HCT116 (cell line): ENCODE results near the gene VSIG4. TPM values are rescaled to one million over a fixed set of nuclear protein-coding genes. Genes with fewer than 3 reads are reported as not detected.

ENCODE experiments used
- ATAC-seq: fragments of 200-7000 bp; cut with Tn5 transposase; 2 replicates; pipeline ENCODE4 v1.9.1; 2020; ENCODE audit warnings: mild to moderate bottlenecking, moderate library complexity
- BruUV-seq: library from RNA; stranded (reverse); fragments of 400-500 nt; replicated peaks from 2 replicates; lab custom pipeline; 2021; lab: Mats Ljungman, UMichigan
- CTCF ChIA-PET: fragments of 300-600 bp; sonication (Branson Sonifier 250); formaldehyde crosslinking; loops from one replicate; lab custom pipeline; 2021; ENCODE audit warnings: antibody characterized with exemption; lab: Charles Lee
- POLR2A ChIA-PET: fragments of 300-600, 350-600 bp; sonication (Branson Sonifier 250); formaldehyde crosslinking; loops from one replicate; lab custom pipeline; 2021; ENCODE audit warnings: antibody characterized with exemption; lab: Charles Lee
- RAD21 ChIA-PET, 2 experiments: fragments of 300-600 bp; sonication (Branson Sonifier 250); formaldehyde crosslinking; loops; one replicate each; lab custom pipeline; 2023; ENCODE audit warnings: low total read pairs in 2 of 2; ENCODE audit not compliant: uncharacterized antibody in 2 of 2, unreplicated experiment in 2 of 2, low non-redundant PET in 1 of 2; lab: Charles Lee
- DNase-seq: peaks from one replicate; pipeline ENCODE4 v3.0.0-alpha.2; 2010; ENCODE audit warnings: low read depth, low spot score
- H2AFZ ChIP-seq: fragments of 200-600 bp; shearing (Covaris generic), sonication (generic); 2 replicates; pipeline ENCODE4 v1.6.1; 2017; ENCODE audit warnings: low read depth, mixed run types, mixed read lengths, antibody characterized with exemption, low read length; ENCODE audit not compliant: poor library complexity, severe bottlenecking
- H3K27ac ChIP-seq: 2 replicates; pipeline ENCODE4 v1.5.1; 2012; ENCODE audit warnings: low read depth, low read length
- H3K27me3 ChIP-seq: fragments of 200-600 bp; sonication (generic); 2 replicates; pipeline ENCODE4 v1.6.1; 2016; ENCODE audit warnings: mixed run types, low read length, mixed read lengths; ENCODE audit not compliant: insufficient read depth
- H3K36me3 ChIP-seq, 2 experiments: fragments of 200-500 bp in 1 of 2; fragments of 200-600 bp in 1 of 2; sonication (Bioruptor generic) in 1 of 2; sonication (generic) in 1 of 2; 2 replicates each; pipeline versions ENCODE4 v1.5.1 to v1.6.1; 2014 to 2016; ENCODE audit warnings: low read length in 2 of 2, inconsistent platforms in 1 of 2, mixed read lengths in 1 of 2, mixed run types in 1 of 2; ENCODE audit not compliant: insufficient read depth in 2 of 2, control insufficient read depth in 1 of 2
- H3K4me1 ChIP-seq, 2 experiments: fragments of 200-600 bp in 1 of 2; sonication (generic) in 1 of 2; 2 replicates each; pipeline versions ENCODE4 v1.5.1 to v1.6.1; 2012 to 2017; ENCODE audit warnings: low read length in 2 of 2, inconsistent platforms in 1 of 2, mild to moderate bottlenecking in 1 of 2, mixed read lengths in 1 of 2, mixed run types in 1 of 2, moderate library complexity in 1 of 2; ENCODE audit not compliant: insufficient read depth in 2 of 2, control insufficient read depth in 1 of 2
- H3K4me2 ChIP-seq: fragments of 200-600 bp; sonication (generic); 2 replicates; pipeline ENCODE4 v1.6.1; 2017; ENCODE audit warnings: mixed run types, low read length, mixed read lengths
- H3K4me3 ChIP-seq, 2 experiments: fragments of 200-600 bp in 1 of 2; sonication (generic) in 1 of 2; replicated peaks in 1 of 2; 2 replicates each; pipeline ENCODE4 v1.5.1; 2011 to 2016; ENCODE audit warnings: low read length in 2 of 2, control low read depth in 1 of 2, low read depth in 1 of 2, mild to moderate bottlenecking in 1 of 2, mixed read lengths in 1 of 2, mixed run types in 1 of 2
- H3K79me2 ChIP-seq: fragments of 200-600 bp; sonication (generic); 2 replicates; pipeline ENCODE4 v1.6.1; 2017; ENCODE audit warnings: mild to moderate bottlenecking, mixed run types, low read length, moderate library complexity, mixed read lengths; ENCODE audit not compliant: insufficient read depth
- H3K9ac ChIP-seq: fragments of 200-600 bp; sonication (generic); 2 replicates; pipeline ENCODE4 v1.6.1; 2016; ENCODE audit warnings: low read length, mixed read lengths
- H3K9me2 ChIP-seq: fragments of 200-600 bp; sonication (generic), shearing (Covaris generic); 2 replicates; pipeline ENCODE4 v1.6.1; 2017; ENCODE audit warnings: mixed run types, mild to moderate bottlenecking, moderate library complexity; ENCODE audit not compliant: insufficient read depth
- H3K9me3 ChIP-seq, 2 experiments: fragments of 200-500 bp in 1 of 2; fragments of 200-600 bp in 1 of 2; sonication (Bioruptor generic) in 1 of 2; sonication (generic) in 1 of 2; 2 replicates each; pipeline ENCODE4 v1.6.1; 2014 to 2017; ENCODE audit warnings: low read length in 2 of 2, mixed read lengths in 2 of 2, inconsistent platforms in 1 of 2, low read depth in 1 of 2, mild to moderate bottlenecking in 1 of 2, mixed run types in 1 of 2, moderate library complexity in 1 of 2; ENCODE audit not compliant: control insufficient read depth in 1 of 2, insufficient read depth in 1 of 2
- H4K20me1 ChIP-seq: fragments of 200-600 bp; sonication (generic), shearing (Covaris generic); 2 replicates; pipeline ENCODE4 v1.6.1; 2017; ENCODE audit warnings: mixed run types, mild to moderate bottlenecking, moderate library complexity; ENCODE audit not compliant: insufficient read depth
- CBX3 ChIP-seq: IDR thresholded peaks from 2 replicates; pipeline ENCODE4 v1.6.1; 2012; ENCODE audit warnings: low read depth
- CEBPB ChIP-seq: IDR thresholded peaks from 2 replicates; pipeline ENCODE4 v1.6.1; 2012; ENCODE audit warnings: low read depth
- EGR1 ChIP-seq: IDR thresholded peaks from 2 replicates; pipeline ENCODE4 v1.6.1; 2012; ENCODE audit warnings: low read depth
- FOSL1 ChIP-seq: IDR thresholded peaks from 2 replicates; pipeline ENCODE4 v1.6.1; 2012; ENCODE audit warnings: low read depth
- JUND ChIP-seq: IDR thresholded peaks from 2 replicates; pipeline ENCODE4 v1.6.1; 2012
- POLR2A ChIP-seq: IDR thresholded peaks from 2 replicates; pipeline ENCODE4 v1.7.0; 2011; ENCODE audit warnings: borderline replicate concordance; ENCODE audit not compliant: insufficient read depth, insufficient read length; ENCODE audit errors: extremely low read depth
- POLR2AphosphoS5 ChIP-seq: IDR thresholded peaks from 2 replicates; pipeline ENCODE4 v1.6.1; 2011; ENCODE audit warnings: mild to moderate bottlenecking, low read depth, low read length, moderate library complexity
- RAD21 ChIP-seq: IDR thresholded peaks from 2 replicates; pipeline ENCODE4 v1.6.1; 2012; ENCODE audit warnings: low read depth, mild to moderate bottlenecking
- REST ChIP-seq: IDR thresholded peaks from 2 replicates; pipeline ENCODE4 v1.6.1; 2012; ENCODE audit warnings: low read depth
- SIN3A ChIP-seq: IDR thresholded peaks from 2 replicates; pipeline ENCODE4 v1.6.1; 2012; ENCODE audit warnings: low read depth
- SP1 ChIP-seq: IDR thresholded peaks from 2 replicates; pipeline ENCODE4 v1.6.1; 2012; ENCODE audit warnings: low read depth
- SRF ChIP-seq: IDR thresholded peaks from 2 replicates; pipeline ENCODE4 v1.6.1; 2012; ENCODE audit warnings: low read depth
- TCF7L2 ChIP-seq: IDR thresholded peaks from 2 replicates; pipeline ENCODE4 v1.7.0; 2011; ENCODE audit warnings: borderline replicate concordance, inconsistent platforms; ENCODE audit not compliant: insufficient read depth, insufficient read length; ENCODE audit errors: extremely low read depth
- YY1 ChIP-seq: IDR thresholded peaks from 2 replicates; pipeline ENCODE4 v1.6.1; 2011; ENCODE audit warnings: low read length, low read depth, moderate library complexity, mild to moderate bottlenecking; ENCODE audit not compliant: insufficient replicate concordance; ENCODE audit errors: extremely low read depth
- ZFX ChIP-seq: fragments of 450-650 bp; IDR thresholded peaks from 2 replicates; pipeline ENCODE4 v1.6.1; 2017
- ZNF274 ChIP-seq: fragments of 200-500 bp; sonication (Bioruptor generic); IDR thresholded peaks from 2 replicates; pipeline ENCODE4 v1.6.1; 2014; ENCODE audit warnings: mild to moderate bottlenecking, low read depth, low read length, inconsistent platforms
- intact Hi-C: fragments of 100-400 bp; cut with micrococcal nuclease; formaldehyde crosslinking; loops from 2 replicates; pipeline ENCODE4 v1.10.0; 2022
- total RNA-seq: library from RNA; stranded (reverse); gene quantifications from one replicate; pipeline ENCODE4 v1.2.1, GENCODE V29; 2021; ENCODE audit not compliant: unreplicated experiment
- TF ChIP-seq, protein P1 (sequence below), 3 experiments: fragments of 200-600 bp in 1 of 3; sonication (generic) in 1 of 3; IDR thresholded peaks in 2 of 3; conservative IDR thresholded peaks in 1 of 3; 2 replicates each; pipeline ENCODE4 v1.5.1; 2012 to 2017; ENCODE audit warnings: low read depth in 2 of 3, low read length in 2 of 3, antibody characterized with exemption in 1 of 3, borderline replicate concordance in 1 of 3, control low read depth in 1 of 3, mild to moderate bottlenecking in 1 of 3, mixed read lengths in 1 of 3, mixed run types in 1 of 3, moderate library complexity in 1 of 3; ENCODE audit not compliant: insufficient read depth in 1 of 3
- TF ChIP-seq, protein P2 (sequence below): IDR thresholded peaks from 2 replicates; pipeline ENCODE4 v1.6.1; 2011; ENCODE audit warnings: mild to moderate bottlenecking, low read length, moderate library complexity; ENCODE audit not compliant: insufficient replicate concordance; ENCODE audit errors: extremely low read depth
- TF ChIP-seq, protein P3 (sequence below): IDR thresholded peaks from 2 replicates; pipeline ENCODE4 v1.6.1; 2012

The VSIG4 gene
- total RNA-seq, 1 experiment from 2014 or later: 0.59 TPM

DNA sequence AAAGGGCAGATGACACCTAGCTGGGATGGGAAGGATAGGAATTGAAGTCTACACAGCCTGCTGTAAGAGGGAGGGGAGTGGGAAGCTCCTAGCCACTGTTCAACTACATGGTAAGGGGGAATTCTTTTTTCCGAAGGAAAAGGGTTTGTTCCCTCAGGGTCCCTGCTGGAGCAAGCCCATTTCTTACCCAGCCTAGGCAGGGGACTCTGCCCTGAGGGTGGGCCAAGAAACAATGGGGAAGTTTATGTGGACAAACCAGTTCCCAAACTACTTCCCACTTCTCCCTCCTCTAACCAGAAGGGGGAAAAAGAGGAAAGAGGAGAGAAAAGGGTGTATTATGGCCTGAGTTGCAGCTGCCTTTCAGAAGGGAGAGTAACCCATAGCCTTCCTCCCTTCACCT lies 13.5 kb upstream of the VSIG4 start:
- Histone ChIP-seq H3K4me2 (no peak overlapping the region), H3K36me3 (no peaks in the 10 kb centered on the region), H3K9ac (no peak overlapping the region), H3K4me1 (no peaks in the 10 kb centered on the region), H3K27ac (no peak overlapping the region), H3K79me2 (no peaks in the 10 kb centered on the region), H3K9me3 (no peaks in the 10 kb centered on the region), H3K9me2 (no peaks in the 10 kb centered on the region), H3K4me3 (no peak overlapping the region), H4K20me1 (no peaks in the 10 kb centered on the region), H3K27me3 (no peaks in the 10 kb centered on the region), H2AFZ (no peak overlapping the region)
- TF ChIP-seq POLR2A (no peak), REST (no peak), FOSL1 (no peak), SIN3A (no peak), TCF7L2 (no peak), ZFX (no peak), ZNF274 (no peak), SRF (no peak), CBX3 (no peak), EGR1 (no peak), POLR2AphosphoS5 (no peak), RAD21 (no peak), CEBPB (no peak), SP1 (no peak), YY1 (no peak), JUND (no peak)
- TF ChIP-seq, protein P1, sequence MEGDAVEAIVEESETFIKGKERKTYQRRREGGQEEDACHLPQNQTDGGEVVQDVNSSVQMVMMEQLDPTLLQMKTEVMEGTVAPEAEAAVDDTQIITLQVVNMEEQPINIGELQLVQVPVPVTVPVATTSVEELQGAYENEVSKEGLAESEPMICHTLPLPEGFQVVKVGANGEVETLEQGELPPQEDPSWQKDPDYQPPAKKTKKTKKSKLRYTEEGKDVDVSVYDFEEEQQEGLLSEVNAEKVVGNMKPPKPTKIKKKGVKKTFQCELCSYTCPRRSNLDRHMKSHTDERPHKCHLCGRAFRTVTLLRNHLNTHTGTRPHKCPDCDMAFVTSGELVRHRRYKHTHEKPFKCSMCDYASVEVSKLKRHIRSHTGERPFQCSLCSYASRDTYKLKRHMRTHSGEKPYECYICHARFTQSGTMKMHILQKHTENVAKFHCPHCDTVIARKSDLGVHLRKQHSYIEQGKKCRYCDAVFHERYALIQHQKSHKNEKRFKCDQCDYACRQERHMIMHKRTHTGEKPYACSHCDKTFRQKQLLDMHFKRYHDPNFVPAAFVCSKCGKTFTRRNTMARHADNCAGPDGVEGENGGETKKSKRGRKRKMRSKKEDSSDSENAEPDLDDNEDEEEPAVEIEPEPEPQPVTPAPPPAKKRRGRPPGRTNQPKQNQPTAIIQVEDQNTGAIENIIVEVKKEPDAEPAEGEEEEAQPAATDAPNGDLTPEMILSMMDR (IDR thresholded peaks at IDR 0.05 in 2 of 3, conservative IDR thresholded peaks at IDR 0.05 in 1 of 3; ENCODE audit: borderline replicate concordance in 1 of 3, insufficient read depth in 1 of 3, low read depth in 2 of 3, low read length in 2 of 3): no peak
- TF ChIP-seq, protein P2, sequence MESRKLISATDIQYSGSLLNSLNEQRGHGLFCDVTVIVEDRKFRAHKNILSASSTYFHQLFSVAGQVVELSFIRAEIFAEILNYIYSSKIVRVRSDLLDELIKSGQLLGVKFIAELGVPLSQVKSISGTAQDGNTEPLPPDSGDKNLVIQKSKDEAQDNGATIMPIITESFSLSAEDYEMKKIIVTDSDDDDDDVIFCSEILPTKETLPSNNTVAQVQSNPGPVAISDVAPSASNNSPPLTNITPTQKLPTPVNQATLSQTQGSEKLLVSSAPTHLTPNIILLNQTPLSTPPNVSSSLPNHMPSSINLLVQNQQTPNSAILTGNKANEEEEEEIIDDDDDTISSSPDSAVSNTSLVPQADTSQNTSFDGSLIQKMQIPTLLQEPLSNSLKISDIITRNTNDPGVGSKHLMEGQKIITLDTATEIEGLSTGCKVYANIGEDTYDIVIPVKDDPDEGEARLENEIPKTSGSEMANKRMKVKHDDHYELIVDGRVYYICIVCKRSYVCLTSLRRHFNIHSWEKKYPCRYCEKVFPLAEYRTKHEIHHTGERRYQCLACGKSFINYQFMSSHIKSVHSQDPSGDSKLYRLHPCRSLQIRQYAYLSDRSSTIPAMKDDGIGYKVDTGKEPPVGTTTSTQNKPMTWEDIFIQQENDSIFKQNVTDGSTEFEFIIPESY: no peak
- TF ChIP-seq, protein P3, sequence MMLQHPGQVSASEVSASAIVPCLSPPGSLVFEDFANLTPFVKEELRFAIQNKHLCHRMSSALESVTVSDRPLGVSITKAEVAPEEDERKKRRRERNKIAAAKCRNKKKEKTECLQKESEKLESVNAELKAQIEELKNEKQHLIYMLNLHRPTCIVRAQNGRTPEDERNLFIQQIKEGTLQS: no peak
- DNase-seq: no peak
- ChIA-PET POLR2A (no interaction called here), RAD21 (no interaction called here), CTCF (no interaction called here)
- intact Hi-C loops: no loop called here
- BruUV-seq: no TSS peak
- no peak for ATAC-seq
